Brain pericyte (primary cell): ENCODE measurements around the gene ATG7.
A peak's percentile ranks its signal among the peaks of the same experiment; 100 is the strongest.

Experiments used
- DNase-seq: peaks from one replicate; pipeline ENCODE4 v3.0.0-alpha.2; 2012; ENCODE audit warnings: low read depth, low spot score

Gene ATG7

DNA sequence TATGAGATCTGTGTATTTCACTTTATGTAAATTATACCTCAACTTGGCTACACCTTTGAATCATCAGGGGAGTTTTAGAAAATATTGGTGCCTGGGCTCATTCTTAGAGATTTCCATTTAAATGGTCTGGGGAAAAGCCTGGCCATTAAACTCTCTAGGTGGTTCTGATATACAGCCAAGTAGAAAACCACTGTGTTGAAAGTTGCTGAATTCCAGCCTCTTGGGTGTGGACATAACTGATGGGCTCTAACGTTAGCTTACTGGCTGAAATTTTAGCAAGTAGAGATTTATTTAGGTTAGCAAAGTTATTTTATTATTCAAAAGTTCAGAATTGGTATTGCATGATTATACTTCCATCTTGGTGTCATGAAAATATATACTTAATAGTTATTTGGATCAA is 84.1 kb downstream of the ATG7 start:
- no peak for DNase-seq

DNA sequence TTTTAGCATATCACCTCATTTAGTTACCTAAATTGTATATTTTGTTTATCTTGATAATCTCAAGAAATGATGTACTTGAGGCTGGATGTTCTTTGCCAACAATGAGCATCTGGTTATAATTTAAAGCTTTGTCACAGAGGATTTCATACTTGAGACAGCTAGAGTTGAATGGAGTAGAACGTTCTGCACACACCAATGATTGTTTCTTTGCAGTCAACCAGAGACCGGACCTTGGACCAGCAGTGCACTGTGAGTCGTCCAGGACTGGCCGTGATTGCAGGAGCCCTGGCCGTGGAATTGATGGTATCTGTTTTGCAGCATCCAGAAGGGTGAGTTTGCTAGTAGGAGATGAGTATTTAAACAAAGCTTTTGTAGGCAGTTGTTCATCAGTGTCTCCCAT is 90.4 kb downstream of the ATG7 start:
- no peak for DNase-seq

DNA sequence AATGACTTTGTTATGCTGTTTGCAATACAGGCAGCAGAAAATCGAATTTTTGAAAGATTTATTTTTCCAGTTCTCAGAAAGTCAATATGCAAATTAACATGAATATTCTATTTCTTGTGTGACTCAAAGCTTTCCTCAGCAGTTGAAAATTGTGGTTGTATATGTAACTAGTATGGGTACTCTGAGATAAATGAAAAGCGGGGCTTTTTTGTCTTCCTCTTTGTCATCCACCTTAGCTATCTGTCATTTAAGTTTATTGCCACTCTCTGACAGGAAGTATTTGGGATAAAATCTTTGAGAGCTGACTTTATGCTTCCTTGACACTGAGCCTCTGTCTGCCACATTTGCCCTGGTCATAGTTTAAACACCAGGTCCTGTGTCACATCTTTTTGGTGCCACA is 91.5 kb downstream of the ATG7 start:
- DNase-seq, result no peak

DNA sequence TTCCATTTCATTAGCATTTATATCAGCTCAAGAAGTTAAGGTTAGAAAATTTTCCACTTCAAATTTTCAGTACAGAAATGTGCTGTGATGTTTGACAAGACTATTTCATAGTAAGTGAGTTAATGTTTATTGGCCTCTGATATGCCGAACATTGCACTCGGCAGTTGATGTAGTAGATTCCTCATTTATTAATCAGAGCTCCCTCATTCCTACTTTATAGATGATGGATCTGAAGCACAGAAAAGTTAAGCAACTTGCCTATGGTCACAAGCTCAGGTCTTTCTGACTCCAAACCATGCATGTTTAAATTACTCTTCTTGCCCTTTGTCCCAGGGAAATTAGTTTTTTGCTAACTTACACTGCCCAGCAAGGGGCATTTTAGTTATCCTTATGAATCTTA is 92.0 kb downstream of the ATG7 start:
- no peak for DNase-seq

DNA sequence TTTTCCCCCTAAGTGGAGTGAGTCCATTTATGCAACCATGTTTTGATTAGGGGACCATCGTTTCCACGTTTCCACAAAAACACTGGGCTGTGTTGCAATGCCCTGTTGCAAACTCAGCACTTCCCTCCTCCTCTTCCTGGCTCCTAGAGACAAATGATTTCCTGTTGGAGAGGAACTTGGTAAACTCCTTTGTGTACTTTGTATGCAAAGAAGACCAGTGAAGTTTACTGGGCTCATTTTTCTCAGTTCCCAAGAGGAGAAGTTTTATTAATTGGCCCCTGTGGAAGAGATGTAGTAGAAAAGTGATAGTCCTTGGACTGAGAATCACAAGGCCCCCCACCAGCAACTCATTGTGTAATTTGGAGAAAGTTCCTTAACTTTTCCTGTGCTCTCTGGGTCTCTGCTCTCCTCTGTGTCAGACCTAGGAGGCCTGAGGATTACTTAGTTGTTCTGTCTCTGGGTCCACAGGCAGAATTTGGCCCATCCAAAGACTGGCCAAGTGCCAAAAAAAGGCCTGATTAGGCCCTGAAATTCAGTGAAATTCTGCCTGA is 95.0 kb downstream of the ATG7 start:
- peak; percentile 29 for DNase-seq

DNA sequence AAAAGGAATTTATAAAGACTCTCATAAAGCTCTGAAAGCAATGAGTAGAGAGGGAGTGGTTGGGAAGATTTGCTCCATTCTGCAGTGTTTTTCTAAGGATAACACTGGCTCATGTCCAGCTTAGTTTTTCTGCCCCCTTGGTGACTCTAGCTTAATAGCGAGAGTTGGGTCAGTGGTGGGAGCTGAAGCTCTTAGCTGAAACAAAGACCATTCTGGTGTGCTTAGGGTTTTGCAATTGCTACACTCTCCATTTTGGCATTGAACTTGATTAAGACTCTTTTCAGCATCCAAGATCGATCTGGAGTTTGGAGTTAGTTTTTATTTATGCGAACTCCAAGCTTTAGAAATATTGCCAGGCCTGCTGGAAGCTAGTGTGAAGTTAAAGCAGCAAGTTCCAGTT is 98.0 kb downstream of the ATG7 start:
- no peak for DNase-seq

DNA sequence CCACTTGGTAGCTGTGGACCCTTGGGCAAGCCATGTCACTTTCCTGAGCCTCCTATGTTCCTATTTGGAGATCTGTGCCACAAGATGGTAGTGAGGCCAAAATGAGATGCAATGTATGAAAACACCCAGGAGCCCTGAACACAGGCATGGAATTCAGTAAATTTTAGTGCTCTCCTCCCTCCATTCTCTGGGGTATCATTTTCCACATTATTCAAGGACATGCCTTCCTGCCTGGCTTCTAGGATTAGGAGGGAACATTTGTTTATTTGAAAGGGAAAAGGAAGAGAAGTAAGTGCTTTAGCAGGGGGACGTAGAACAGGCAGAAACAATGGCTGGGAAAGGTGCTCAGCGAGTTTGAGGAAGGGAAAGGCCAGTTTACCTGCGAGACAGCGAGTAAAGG is 98.8 kb downstream of the ATG7 start:
- no peak for DNase-seq

DNA sequence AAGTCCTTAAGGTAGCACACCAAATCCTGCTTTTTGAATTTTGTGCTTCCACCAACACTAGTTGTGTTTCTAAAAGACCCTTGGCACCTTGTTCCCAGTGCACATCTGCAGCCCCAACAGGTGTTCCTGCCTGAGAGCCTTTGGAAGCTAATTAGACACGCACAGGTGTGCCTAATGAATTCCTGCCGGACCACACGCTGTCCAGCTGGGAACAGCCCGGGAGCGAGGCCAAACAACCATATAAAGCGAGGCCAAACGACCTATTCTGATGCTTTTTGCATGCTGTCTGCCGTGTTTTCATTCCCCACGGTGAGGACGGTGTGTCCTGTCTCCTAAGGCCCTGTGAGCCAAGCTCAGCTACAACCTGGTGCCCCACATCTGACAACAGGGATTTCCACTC is 99.5 kb downstream of the ATG7 start:
- DNase-seq, result no peak

DNA sequence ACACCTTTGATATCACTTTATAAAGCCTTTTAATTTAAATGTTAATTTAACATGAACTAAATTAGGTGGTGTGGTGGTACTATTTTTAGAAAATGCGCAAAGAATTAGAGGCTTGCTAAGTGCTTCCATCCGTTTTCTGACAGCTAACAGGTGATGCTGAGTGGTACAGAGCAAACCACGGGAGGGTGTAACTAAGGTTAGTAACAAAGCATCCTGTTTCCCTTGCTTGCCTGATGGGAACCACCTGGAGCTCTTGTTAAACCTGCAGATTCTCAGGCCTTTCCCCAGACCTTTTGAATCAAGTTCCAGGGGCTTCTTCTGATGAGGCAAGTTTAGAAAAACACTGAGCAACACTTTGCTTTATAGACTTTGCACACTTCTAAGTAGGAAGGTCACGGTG is 101.0 kb downstream of the ATG7 start:
- no peak for DNase-seq

DNA sequence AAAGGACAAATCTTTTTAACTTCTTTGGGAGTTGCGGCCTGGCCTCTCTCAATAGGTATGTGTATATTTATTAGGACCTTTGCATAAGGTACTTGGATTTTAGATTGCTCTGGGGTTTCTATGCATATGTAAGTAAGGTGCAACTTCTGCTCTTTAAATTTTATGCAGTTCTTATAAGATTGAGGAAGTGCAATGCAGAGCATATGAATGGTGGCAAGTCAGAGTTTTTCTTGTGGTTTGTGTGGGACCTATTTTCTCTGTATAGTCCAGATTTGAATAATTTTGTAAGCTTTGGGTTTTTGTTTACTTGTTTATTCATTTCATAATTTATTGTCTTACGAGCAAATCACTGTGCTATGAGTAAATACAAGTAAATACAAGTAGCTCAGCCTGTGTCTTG is 101.5 kb downstream of the ATG7 start:
- DNase-seq, result no peak

DNA sequence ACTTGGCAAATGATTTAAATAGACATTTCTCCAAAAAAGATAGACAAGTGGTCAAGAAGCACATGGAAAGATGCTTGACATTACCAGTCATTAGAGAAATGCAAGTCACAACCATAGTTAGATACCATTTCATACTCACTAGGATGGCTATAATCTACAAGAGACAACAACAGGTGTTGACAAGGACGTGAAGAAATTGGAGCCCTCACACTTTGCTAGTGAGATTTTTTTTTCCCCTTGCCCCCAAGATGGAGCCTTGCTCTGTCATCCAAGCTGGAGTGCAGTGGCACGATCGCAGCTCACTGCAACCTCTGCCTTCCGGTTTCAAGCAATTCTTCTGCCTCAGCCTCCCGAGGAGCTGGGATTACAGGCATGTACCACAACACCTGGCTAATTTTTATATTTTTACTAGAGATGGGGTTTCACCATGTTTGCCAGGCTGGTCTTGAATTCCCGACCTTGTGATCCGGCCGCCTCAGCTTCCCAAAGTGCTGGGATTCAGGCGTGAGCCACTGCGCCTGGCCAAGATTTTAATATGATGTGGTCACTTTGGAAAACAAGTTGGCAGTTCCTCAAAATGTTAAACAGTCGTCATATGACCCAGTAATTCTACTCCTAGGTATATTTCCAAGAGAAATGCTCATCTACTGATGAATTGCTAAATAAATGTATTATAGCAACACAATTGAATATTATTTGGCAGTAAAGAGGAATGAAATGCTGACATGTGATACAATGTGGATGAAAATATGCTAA is 103.3 kb downstream of the ATG7 start:
- DNase-seq, result no peak

DNA sequence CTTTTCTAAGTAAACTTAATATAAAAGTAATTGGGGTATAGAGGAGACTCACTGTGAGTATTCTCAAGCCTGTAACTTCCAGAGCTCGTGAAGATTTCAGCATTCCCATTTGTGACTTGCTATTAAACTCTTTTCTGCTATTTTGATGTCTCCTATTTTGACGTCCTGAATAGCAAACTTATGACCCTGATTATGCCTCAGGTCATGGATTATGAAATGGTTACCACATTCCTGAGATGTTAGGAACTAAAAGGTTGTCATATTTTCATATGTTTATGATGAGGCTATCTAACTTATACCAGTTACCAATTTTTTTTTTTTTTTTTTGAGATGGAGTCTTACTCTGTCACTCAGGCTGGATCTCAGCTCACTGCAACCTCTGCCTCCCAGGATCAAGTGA is 105.5 kb downstream of the ATG7 start:
- no peak for DNase-seq

DNA sequence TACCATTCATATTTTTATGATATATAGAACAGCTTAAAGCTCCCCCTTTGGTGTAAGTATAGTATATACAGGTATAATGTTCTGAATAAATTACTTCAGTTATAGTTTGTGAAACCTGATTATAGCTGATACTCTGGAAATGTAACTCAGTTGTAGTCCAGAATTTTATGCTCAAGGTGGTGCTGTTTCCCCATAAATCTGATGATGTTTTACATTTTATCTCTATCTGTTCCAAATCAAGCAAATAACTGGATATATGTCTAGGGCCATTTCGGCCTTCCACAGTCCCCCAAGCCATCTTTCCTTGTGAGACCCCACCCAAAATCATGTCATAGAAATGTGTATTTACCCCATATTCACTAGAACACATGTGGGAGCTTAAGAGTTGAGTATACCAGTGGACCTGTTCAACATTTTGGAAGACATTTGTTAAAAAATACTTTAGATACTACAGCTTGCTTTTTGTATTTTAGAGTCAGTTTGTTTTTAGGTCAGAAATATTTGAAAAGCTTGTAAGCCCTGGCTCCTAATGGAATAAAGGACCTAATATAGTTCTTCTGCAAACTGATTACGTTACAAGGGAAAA is 107.1 kb downstream of the ATG7 start:
- peak; percentile 63 for DNase-seq

DNA sequence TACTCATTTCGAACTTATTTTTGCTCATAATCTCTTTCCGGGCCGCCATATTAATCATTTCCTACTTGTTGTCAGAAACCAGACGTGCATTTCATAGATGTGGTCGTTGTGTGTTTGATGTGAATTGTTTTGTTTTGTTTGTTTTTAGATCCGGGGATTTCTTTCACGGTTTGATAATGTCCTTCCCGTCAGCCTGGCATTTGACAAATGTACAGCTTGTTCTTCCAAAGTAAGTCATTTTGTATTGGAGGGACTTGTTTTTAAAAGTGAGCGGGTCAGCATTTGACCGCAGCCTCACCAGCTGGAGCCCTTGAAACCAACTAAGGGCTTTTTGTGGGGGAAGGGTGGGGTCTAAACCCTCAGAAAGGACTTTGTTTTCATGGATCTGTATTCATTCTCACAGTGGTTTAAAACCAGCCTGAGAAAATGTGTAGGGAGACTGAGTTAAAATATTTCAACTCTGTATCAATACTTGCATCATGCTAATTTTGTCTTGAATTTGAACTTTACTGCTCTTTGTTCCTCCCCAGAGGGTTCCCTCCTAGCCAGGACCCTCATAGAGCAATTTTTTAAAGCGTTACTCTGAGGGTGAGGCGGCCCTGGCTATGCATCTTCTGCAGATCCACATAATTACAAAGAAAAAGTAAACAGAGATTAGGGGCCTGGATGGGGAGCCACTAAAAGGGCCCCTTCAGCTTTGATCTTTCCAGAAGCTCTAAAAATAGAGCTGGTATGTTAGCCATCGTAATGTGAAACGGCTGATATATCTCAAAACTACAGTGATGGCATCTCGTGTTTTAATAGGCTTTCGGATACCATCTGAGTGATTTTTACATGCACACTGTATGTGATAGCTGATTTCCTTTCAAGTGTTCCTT is 107.9 kb downstream of the ATG7 start:
- no peak for DNase-seq

DNA sequence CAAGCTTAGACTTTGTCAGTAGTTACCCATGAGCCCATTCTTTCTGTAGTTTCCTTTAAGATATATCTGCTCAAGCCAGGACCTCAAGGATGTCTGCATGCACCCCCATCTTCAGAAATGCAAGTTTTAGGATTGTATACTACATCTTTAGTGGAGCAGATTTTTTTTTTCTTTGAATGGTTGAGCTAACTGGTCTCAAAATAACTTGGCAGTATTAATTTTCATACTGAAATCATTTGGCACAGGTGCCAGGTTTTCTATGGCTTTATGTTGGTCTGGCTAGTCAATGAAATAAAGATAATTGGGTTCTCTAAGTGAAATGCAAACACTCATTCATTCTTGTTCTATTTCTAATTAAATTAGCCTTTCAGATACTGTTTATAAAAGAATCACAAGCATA is 108.9 kb downstream of the ATG7 start:
- no peak for DNase-seq

DNA sequence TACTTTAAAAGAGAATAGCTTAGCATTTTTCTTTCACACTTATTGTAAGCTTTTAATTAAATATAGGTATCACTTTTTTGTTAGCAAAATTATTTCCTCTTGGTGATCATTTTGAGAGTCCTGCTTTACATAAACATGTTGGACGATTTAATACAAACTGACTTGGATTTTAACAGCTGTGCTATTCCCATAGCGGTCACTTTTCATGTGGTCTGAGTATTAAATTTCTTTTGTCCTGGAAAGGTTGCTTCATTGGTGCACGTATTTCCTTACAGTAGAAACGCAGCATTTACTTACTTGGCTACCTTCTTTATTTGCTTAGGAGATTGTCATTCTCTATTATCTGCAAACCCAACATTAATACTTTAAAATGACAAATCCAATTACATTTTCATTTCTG is 109.4 kb downstream of the ATG7 start:
- no peak for DNase-seq

DNA sequence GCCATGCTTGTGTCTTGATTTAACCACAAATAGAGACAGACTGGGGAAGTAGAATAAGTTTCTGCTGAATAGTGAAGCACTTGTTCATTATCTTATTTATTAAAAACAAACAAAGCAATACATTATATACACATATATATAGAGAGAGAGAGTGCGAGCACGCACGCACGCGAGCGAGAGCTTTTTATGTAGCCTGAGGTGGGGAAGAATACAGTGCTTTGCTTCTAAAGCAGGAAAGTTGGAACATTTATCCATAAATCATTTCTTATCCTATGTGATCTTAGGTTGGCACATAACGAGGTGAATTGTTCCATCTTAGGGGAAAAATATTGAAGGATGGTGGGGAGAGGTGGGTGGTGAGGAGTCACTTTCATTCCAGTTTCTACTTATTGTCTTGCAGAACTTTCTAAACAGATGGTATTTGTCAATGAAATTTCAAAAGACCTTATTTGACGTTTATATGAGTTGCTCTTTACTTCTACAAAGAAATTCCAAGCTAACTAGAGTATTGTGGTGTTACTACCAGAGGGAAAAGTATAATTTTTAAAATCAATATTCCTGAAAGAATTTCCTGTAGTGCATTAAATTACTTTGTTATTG is 110.0 kb downstream of the ATG7 start:
- DNase-seq, result no peak

DNA sequence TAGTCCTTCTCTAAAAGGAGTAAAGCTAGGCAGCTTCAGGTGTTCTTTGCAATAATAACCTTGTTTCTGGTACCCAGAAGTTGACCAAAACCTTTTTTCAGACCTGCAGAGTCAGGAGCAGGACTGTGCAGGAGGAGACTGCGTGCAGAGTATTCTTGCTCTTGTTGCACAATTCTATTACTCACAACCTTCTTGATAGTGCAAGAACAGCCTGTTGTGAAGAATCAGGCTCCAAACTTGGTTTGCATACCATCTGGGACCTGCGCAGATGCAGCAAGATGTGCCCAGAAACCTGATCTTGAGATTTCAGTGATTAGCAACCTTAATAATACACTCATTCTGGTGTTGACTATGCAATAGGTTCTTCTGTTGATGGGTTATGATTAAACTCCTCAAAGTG is 111.9 kb downstream of the ATG7 start:
- DNase-seq, result no peak

DNA sequence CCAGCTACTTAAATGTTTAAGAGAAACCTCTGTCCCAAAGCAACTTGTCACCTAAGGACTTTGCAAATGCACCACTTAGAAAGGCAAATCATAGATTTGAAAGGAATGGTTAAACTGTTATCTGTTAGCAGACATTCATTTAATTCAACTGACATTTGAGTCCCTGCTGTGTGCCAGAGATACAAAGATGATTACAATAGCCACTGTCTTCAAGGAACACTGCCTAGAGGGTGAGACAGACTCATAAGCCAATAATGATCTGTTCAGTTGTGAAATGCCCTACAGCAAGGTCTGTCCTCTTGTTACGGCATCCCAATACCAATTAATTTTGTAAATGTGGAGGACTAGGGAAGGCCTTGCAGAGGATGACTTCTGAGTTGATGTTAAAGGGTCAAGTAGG is 113.1 kb downstream of the ATG7 start:
- DNase-seq, result no peak

DNA sequence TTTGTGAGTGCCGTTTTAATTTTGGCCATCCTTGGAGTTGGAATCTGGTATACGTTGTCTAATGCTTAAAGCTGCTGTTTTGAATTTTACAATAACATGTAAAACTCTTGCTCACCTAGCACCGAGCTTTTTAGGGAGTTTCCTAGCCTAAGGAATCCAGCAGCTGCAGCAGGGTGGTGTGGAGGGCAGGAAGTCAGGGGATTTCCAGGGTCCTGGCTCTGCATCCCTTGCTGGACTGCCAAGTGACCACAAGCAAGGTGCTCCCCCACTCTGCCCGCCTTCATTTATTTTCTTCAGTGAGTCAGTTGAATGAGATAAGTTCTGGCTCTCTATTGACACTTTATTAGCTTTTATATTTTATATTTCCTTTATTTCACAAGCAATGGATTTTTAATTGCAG is 113.7 kb downstream of the ATG7 start:
- no peak for DNase-seq

DNA sequence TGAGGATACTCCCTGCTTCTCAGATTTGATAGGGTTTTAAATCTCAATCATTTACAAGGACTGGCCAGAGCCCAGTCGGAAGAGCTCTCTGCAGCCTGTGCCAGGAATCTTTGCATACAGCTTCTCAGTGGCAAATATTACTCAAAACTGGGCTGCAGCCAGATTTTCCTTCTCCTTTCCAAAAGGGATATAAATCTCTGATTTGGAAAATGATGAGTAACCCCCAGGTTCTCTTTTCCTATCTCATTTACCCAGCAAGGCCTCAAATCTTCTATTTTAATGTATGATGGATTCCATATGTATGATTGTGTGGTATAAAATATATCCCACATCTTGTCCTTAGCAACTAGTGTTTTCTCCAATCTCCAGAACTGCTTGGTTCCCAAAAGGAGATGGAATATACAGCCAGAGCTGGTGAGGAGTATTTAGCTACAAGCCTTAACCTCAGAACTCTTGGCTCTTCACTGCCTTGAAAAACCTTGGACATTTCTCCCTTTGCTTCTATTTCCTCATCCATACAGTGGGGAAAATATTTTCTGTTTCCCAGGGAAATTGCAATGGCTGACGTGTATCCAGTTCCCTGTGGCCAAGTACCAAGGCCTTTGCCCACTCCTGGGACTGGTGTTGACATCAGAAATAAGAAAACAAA is 114.4 kb downstream of the ATG7 start:
- DNase-seq, result no peak
